COR-L47 (cell line): ENCODE results near the gene CACFD1.

ENCODE experiments used
- DNase-seq: peaks from one replicate; lab custom pipeline; 2025; lab: John Stamatoyannopoulos, UW

The CACFD1 gene

GRCh38 chr9:133464638-133465037, 4.9 kb downstream of the CACFD1 start:
- no peak for DNase-seq

GRCh38 chr9:133465984-133466383, 6.2 kb downstream of the CACFD1 start:
- no peak for DNase-seq

GRCh38 chr9:133467101-133467500, 7.3 kb downstream of the CACFD1 start:
- DNase-seq = no peak

- no peak for DNase-seq
Observed at GRCh38 chr9:133468374-133468773, 8.6 kb downstream of the CACFD1 start.

- no peak for DNase-seq
Observed at GRCh38 chr9:133468777-133469421, 9.1 kb downstream of the CACFD1 start.

- no peak for DNase-seq
Observed at GRCh38 chr9:133470427-133470924, 10.7 kb downstream of the CACFD1 start.

GRCh38 chr9:133470988-133471387, 11.2 kb downstream of the CACFD1 start:
- DNase-seq = no peak

GRCh38 chr9:133471551-133472276, 11.9 kb downstream of the CACFD1 start:
- DNase-seq = no peak

- DNase-seq = no peak
Observed at GRCh38 chr9:133472277-133472645, 12.5 kb downstream of the CACFD1 start.

- no peak for DNase-seq
Observed at GRCh38 chr9:133472753-133473378, 13.1 kb downstream of the CACFD1 start.

- DNase-seq = no peak
Observed at GRCh38 chr9:133473743-133474142, 14.0 kb downstream of the CACFD1 start.

- no peak for DNase-seq
Observed at GRCh38 chr9:133474215-133474614, 14.4 kb downstream of the CACFD1 start.

GRCh38 chr9:133474853-133475252, 15.1 kb downstream of the CACFD1 start:
- DNase-seq = no peak

GRCh38 chr9:133475292-133476012, 15.7 kb downstream of the CACFD1 start:
- no peak for DNase-seq

GRCh38 chr9:133476036-133476931, 16.5 kb downstream of the CACFD1 start:
- no peak for DNase-seq

GRCh38 chr9:133476941-133477340, 17.2 kb downstream of the CACFD1 start:
- DNase-seq = no peak

GRCh38 chr9:133477461-133477860, 17.7 kb downstream of the CACFD1 start:
- DNase-seq = no peak

- no peak for DNase-seq
Observed at GRCh38 chr9:133477992-133478850, 18.4 kb downstream of the CACFD1 start.

GRCh38 chr9:133478851-133479711, 19.3 kb downstream of the CACFD1 start, which contains the start of gene SLC2A6:
Gene SLC2A6 (minus strand): TSS chr9:133479099. CDS start chr9:133479059, 40 bp downstream.
- DNase-seq = peak; percentile 77
